NB4 (cell line): ENCODE measurements around the gene ZNHIT2.

Experiments
- DNase-seq: peaks from one replicate; pipeline ENCODE4 v3.0.0; 2010; ENCODE audit warnings: low read depth
- H3K4me3 ChIP-seq: one replicate; pipeline ENCODE4 v1.5.1; 2011; ENCODE audit warnings: mild to moderate bottlenecking, low read depth, low read length, moderate library complexity
- MYC ChIP-seq: IDR thresholded peaks from 2 replicates; pipeline ENCODE4 v1.6.1; 2011; ENCODE audit warnings: low read depth, low read length
- POLR2A ChIP-seq: IDR thresholded peaks from 2 replicates; pipeline ENCODE4 v1.6.1; 2011; ENCODE audit warnings: mild to moderate bottlenecking; ENCODE audit not compliant: insufficient read length; ENCODE audit errors: extremely low read depth
- TF ChIP-seq, protein P1 (sequence below): IDR thresholded peaks from one replicate; pipeline ENCODE4 v1.5.1; 2012; ENCODE audit warnings: low read depth, low read length
- TF ChIP-seq, protein P2 (sequence below): IDR thresholded peaks from 2 replicates; pipeline ENCODE4 v1.6.1; 2011; ENCODE audit warnings: low read depth, low read length

ZNHIT2 gene

DNA sequence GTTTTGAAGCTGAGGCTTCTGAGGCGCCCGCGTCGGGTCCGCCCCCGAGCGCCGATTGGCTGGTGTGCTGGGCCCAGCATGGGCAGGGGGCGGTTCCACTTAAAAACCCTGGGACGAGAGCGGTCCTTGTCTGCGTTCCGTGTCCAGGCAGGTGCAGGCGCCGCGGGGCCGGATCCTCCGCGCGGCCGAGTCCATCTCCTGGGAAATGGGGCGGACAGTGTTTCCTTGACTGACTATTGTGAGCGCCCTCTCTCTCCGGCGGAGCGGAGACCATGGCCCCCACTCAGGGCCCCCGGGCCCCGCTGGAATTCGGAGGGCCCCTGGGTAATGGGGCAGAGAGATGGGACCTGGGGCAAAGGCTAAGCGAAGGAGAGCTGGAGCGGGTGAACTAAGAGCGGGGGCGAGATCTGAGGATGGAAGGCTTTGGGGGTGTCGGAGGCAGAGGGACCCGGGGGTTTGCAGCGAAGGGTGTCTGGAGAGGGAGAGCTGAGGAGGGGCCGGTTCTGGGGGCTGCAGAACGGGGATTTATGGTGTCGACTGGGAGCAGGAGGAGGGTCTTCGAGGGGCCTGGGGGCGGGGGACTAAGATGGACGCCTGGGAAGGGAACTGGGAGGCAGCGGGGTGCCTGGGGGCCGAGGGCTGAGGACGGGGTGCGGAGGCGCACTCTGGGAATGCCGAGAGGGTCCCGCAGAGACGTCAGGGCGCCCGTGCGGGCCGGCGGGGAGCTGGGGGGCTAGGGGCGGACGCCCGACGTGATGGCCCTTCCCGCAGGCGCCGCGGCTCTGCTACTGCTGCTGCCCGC lies 5.6 kb downstream of the ZNHIT2 start, which contains the start of gene TM7SF2:
Gene TM7SF2, plus strand, starts transcription at position 129 of the 802 bp plus-strand sequence. Its CDS starts 144 bp downstream, at position 273.
- peak within 1 kb of the TSS; percentile 59 for H3K4me3 ChIP-seq

DNA sequence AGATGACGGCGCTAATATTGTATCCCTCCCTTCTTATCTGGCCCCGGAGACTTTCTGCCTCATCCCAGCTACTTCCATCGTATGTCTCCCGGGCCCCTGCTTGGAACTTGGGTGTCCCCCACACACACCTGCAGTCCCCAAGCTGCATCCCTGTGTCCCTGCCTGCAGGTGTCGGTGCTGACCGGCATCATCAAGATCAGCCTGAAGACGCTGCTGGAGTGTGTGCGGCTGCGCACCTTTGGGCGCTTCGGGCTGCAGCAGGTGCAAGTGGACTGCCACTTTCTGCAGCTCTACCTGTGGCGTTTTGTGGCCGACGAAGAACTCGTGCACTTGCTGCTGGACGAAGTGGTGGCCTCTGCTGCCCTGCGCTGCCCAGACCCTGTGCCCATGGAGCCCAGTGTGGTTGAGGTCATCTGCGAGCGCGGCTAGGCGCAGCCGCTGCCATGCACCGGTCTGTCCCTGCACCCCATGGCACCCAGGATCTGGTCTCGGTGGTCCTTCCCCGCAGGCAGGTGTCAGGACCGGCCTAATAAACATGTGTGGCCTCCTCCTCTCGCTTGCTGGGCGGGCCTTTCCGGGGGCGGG lies 6.2 kb downstream of the ZNHIT2 start:
- TF ChIP-seq POLR2A, result no peak
- TF ChIP-seq, protein P1, sequence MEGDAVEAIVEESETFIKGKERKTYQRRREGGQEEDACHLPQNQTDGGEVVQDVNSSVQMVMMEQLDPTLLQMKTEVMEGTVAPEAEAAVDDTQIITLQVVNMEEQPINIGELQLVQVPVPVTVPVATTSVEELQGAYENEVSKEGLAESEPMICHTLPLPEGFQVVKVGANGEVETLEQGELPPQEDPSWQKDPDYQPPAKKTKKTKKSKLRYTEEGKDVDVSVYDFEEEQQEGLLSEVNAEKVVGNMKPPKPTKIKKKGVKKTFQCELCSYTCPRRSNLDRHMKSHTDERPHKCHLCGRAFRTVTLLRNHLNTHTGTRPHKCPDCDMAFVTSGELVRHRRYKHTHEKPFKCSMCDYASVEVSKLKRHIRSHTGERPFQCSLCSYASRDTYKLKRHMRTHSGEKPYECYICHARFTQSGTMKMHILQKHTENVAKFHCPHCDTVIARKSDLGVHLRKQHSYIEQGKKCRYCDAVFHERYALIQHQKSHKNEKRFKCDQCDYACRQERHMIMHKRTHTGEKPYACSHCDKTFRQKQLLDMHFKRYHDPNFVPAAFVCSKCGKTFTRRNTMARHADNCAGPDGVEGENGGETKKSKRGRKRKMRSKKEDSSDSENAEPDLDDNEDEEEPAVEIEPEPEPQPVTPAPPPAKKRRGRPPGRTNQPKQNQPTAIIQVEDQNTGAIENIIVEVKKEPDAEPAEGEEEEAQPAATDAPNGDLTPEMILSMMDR, result no peak
- TF ChIP-seq MYC, result no peak; the same call in 1 of the 2 replicates
- TF ChIP-seq, protein P2, sequence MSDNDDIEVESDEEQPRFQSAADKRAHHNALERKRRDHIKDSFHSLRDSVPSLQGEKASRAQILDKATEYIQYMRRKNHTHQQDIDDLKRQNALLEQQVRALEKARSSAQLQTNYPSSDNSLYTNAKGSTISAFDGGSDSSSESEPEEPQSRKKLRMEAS, result no peak
- no peak overlapping the region for H3K4me3 ChIP-seq
- DNase-seq, result no peak

More for the DNA sequence above, 5.6 kb downstream of the ZNHIT2 start, which contains the start of gene TM7SF2:
- peak; percentile 91 for TF ChIP-seq POLR2A
- TF ChIP-seq, protein P1, result no peak
- TF ChIP-seq MYC, result no peak
- TF ChIP-seq, protein P2, result no peak
- peak; percentile 97 for DNase-seq

DNA sequence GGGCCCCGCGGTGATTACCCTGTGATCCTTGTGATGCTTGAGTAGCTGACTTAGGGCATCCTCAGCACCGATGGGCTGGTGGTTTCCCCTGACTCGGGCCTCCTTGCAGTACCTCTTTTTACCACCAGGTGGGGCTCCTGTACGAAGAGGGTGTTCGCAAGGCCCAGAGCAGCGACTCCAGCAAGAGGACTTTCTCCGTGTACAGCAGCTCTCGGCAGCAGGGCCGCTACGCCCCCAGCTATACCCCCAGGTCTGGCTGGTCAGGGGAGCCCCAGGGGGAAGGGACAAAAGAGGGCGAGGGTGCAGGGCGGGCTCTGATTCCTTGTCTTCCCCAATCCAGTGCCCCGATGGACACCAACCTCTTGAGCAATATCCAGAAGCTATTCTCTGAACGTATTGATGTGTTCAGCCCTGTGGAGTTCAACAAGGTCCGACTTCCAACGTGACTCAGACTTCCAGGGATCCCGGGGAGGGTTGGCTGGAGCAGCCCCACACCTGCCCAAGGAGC lies 7.1 kb downstream of the ZNHIT2 start:
- peak; percentile 88 for DNase-seq
- TF ChIP-seq, protein P1, result peak; percentile 91
- 0 out of 2 replicates have a peak, but pooled peaks have one; percentile 34 for TF ChIP-seq MYC
- peak; percentile 10 for TF ChIP-seq POLR2A
- TF ChIP-seq, protein P2, result peak; percentile 65
- no peak overlapping the region for H3K4me3 ChIP-seq

DNA sequence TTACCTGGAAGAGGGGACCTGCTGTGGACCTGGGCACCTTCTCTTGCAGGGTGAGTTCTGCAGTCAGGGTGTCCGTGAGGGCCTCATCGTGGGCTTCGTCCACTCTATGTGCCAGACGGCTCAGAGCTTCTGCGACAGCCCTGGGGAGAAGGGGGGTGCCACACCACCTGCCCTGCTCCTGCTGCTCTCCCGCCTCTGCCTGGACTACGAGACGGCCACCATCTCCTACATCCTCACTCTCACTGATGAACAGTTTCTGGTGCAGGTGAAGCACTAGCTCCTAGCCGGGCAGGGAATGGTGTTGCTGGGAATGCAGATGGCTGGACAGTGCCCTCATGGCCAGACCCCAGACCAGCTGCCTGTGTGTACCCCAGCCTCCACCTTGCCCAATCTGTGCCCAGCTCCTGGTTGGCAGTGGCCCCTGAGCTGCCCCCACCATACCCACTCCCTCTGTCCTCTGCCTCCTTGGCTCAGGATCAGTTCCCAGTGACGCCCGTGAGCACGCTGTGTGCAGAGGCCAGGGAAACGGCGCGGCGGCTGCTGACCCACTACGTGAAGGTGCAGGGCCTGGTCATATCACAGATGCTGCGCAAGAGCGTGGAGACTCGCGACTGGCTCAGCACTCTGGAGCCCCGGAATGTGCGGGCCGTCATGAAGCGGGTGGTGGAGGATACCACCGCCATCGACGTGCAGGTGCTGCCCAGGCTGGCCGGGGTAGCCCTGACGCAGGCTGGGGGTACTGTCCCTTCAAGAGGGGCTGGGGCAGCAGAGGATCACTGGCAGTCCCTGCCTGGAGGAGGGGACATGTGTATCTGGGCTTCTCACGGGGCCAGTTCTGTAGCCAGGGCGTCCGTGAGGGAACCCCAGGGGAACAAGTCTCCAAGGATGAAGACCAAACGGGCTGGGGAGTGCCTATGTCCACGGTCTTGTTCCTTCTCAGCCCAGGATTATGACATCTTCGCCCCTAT lies 8.0 kb downstream of the ZNHIT2 start:
- DNase-seq, result no peak
- no peak overlapping the region for H3K4me3 ChIP-seq
- peak; percentile 2 for TF ChIP-seq POLR2A
- TF ChIP-seq, protein P2, result no peak

DNA sequence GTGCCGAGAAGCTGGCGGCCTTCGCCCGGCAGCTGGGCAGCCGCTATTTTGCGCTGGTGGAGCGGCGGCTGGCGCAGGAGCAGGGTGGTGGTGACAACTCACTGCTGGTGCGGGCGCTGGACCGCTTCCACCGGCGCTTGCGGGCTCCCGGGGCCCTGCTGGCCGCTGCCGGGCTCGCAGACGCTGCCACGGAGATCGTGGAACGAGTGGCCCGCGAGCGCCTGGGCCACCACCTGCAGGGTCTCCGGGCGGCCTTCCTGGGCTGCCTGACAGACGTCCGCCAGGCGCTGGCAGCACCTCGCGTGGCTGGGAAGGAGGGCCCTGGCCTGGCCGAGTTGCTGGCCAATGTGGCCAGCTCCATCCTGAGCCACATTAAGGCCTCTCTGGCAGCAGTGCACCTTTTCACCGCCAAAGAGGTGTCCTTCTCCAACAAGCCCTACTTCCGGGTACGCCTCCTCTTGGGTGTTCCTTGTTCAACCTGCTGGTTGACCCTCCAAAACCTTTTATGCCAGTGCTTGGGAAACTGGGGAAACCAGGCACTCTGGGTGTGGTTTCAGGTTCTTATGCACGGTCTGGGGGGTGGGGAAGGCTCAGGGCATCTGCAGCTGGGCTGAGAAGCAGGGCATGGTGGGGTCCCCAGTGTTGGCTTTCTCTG lies 8.9 kb downstream of the ZNHIT2 start:
- no peak for DNase-seq
- TF ChIP-seq, protein P1, result no peak
- TF ChIP-seq MYC, result no peak
- TF ChIP-seq, protein P2, result no peak
- TF ChIP-seq POLR2A, result no peak
- no peak overlapping the region for H3K4me3 ChIP-seq
